GM18498 (cell line): Measurements from ENCODE around the gene SPEM3.

ENCODE experiments used
- ATAC-seq: cut with Tn5 transposase; IDR thresholded peaks from one replicate; pipeline ENCODE4 v1.9.1; 2021; ENCODE audit warnings: mild to moderate bottlenecking, moderate library complexity; ENCODE audit not compliant: unreplicated experiment

Gene SPEM3

GRCh38 chr17:7419819-7420610 lies 8.6 kb upstream of the SPEM3 start, which contains the start of gene SPEM1:
TSS of gene SPEM1 (plus strand) at chr17:7420324. CDS start at chr17:7420385, 61 bp downstream.
- ATAC-seq, result no peak

GRCh38 chr17:7421186-7421585 lies 7.5 kb upstream of the SPEM3 start:
- ATAC-seq, result no peak

- ATAC-seq, result no peak
Measured at GRCh38 chr17:7423679-7424078, 5.0 kb upstream of the SPEM3 start.

- no peak for ATAC-seq
Measured at GRCh38 chr17:7425316-7425715, 3.3 kb upstream of the SPEM3 start, which contains the start of gene SPEM2. TSS of gene SPEM2 (plus strand) at chr17:7425616. CDS start at chr17:7425689, 73 bp downstream.

- no peak for ATAC-seq
Measured at GRCh38 chr17:7425756-7426155, 2.9 kb upstream of the SPEM3 start.

GRCh38 chr17:7426203-7426863 lies 2.3 kb upstream of the SPEM3 start:
- no peak for ATAC-seq

- no peak for ATAC-seq
Measured at GRCh38 chr17:7426896-7427489, 1.7 kb upstream of the SPEM3 start.

GRCh38 chr17:7427549-7427948 lies 1.1 kb upstream of the SPEM3 start:
- ATAC-seq, result no peak

GRCh38 chr17:7429722-7430121 lies 1.1 kb downstream of the SPEM3 start:
- ATAC-seq, result no peak

- no peak for ATAC-seq
Measured at GRCh38 chr17:7431231-7431630, 2.6 kb downstream of the SPEM3 start.

- no peak for ATAC-seq
Measured at GRCh38 chr17:7432296-7432695, 3.6 kb downstream of the SPEM3 start.

GRCh38 chr17:7435676-7436555 lies 7.3 kb downstream of the SPEM3 start:
- peak; percentile 15 for ATAC-seq

- ATAC-seq, result no peak
Measured at GRCh38 chr17:7436556-7437368, 8.1 kb downstream of the SPEM3 start.

- no peak for ATAC-seq
Measured at GRCh38 chr17:7437369-7437863, 8.8 kb downstream of the SPEM3 start.

- no peak for ATAC-seq
Measured at GRCh38 chr17:7437950-7438614, 9.4 kb downstream of the SPEM3 start.

GRCh38 chr17:7438656-7439460 lies 10.2 kb downstream of the SPEM3 start:
- no peak for ATAC-seq

GRCh38 chr17:7439462-7440112 lies 10.9 kb downstream of the SPEM3 start, which contains the start of gene FGF11:
TSS of gene FGF11 (plus strand) at chr17:7439512. CDS start at chr17:7439621, 109 bp downstream.
- ATAC-seq, result no peak
